OCI-LY1 (cell line): ENCODE data around the gene UST.

ENCODE experiments used
- H2AFZ ChIP-seq: fragments of 200-600 bp; sonication (generic), shearing (Covaris generic); 2 replicates; pipeline ENCODE4 v1.6.0; 2014; ENCODE audit warnings: antibody characterized with exemption, mild to moderate bottlenecking, low read length
- H3F3A ChIP-seq: fragments of 200-600 bp; sonication (generic), shearing (Covaris generic); 2 replicates; pipeline ENCODE4 v1.6.0; 2014; ENCODE audit warnings: mild to moderate bottlenecking, antibody characterized with exemption, low read length, moderate library complexity; ENCODE audit not compliant: insufficient read depth
- H3K27ac ChIP-seq: fragments of 200-600 bp; sonication (generic); 2 replicates; pipeline ENCODE4 v1.5.1; 2014; ENCODE audit warnings: low read length, mixed run types, mild to moderate bottlenecking, low read depth; ENCODE audit not compliant: poor library complexity, severe bottlenecking
- H3K27me3 ChIP-seq: fragments of 200-600 bp; sonication (generic); 2 replicates; pipeline ENCODE4 v1.6.0; 2014; ENCODE audit warnings: antibody characterized with exemption, mild to moderate bottlenecking, low read length, moderate library complexity; ENCODE audit not compliant: insufficient read depth
- H3K36me3 ChIP-seq: fragments of 200-600 bp; sonication (generic); 2 replicates; pipeline ENCODE4 v1.6.1; 2014; ENCODE audit warnings: mild to moderate bottlenecking, antibody characterized with exemption, low read length, moderate library complexity, mixed read lengths; ENCODE audit not compliant: insufficient read depth
- H3K4me1 ChIP-seq: fragments of 200-600 bp; sonication (generic); 2 replicates; pipeline ENCODE4 v1.5.1; 2014; ENCODE audit warnings: mild to moderate bottlenecking, low read length, moderate library complexity; ENCODE audit not compliant: insufficient read depth, severe bottlenecking
- H3K4me2 ChIP-seq: fragments of 200-600 bp; sonication (generic), shearing (Covaris generic); 2 replicates; pipeline ENCODE4 v1.6.1; 2014; ENCODE audit warnings: low read length
- H3K4me3 ChIP-seq: fragments of 200-600 bp; sonication (generic); 2 replicates; pipeline ENCODE4 v1.5.1; 2014; ENCODE audit warnings: low read length, low read depth, mild to moderate bottlenecking, mixed read lengths; ENCODE audit not compliant: poor library complexity, severe bottlenecking
- H3K79me2 ChIP-seq: fragments of 200-600 bp; shearing (Covaris generic); 2 replicates; pipeline ENCODE4 v1.6.1; 2016; ENCODE audit warnings: mixed run types, low read length, mixed read lengths; ENCODE audit not compliant: insufficient read depth
- H3K9ac ChIP-seq: fragments of 200-600 bp; sonication (generic), shearing (Covaris generic); 2 replicates; pipeline ENCODE4 v1.6.1; 2014; ENCODE audit warnings: mild to moderate bottlenecking, low read length, mixed read lengths
- H3K9me2 ChIP-seq: fragments of 200-600 bp; sonication (generic), shearing (Covaris generic); 2 replicates; pipeline ENCODE4 v1.6.1; 2014; ENCODE audit warnings: low read depth, mild to moderate bottlenecking, low read length, mixed read lengths
- H3K9me3 ChIP-seq: fragments of 200-600 bp; shearing (Covaris generic); 2 replicates; pipeline ENCODE4 v1.6.1; 2014; ENCODE audit warnings: low read length, mixed read lengths
- H4K20me1 ChIP-seq: fragments of 200-600 bp; sonication (generic), shearing (Covaris generic); 2 replicates; pipeline ENCODE4 v1.6.0; 2016; ENCODE audit warnings: mild to moderate bottlenecking, low read length; ENCODE audit not compliant: insufficient read depth
- CTCF ChIP-seq: fragments of 200-600 bp; sonication (generic), shearing (Covaris generic); IDR thresholded peaks from 2 replicates; pipeline ENCODE4 v1.5.1; 2017; ENCODE audit warnings: mild to moderate bottlenecking, antibody characterized with exemption, low read length, moderate library complexity, mixed read lengths
- EZH2 ChIP-seq: fragments of 200-600 bp; sonication (generic), shearing (Covaris generic); IDR thresholded peaks from 2 replicates; pipeline ENCODE4 v1.8.0; 2017; ENCODE audit warnings: borderline replicate concordance, mixed run types, mild to moderate bottlenecking, antibody characterized with exemption, low read length, moderate library complexity, mixed read lengths

The UST gene

GRCh38 chr6:148837941-148838340 lies 91.1 kb downstream of the UST start:
- TF ChIP-seq EZH2: no peak
- TF ChIP-seq CTCF: no peak
- Histone ChIP-seq H2AFZ (no peak overlapping the region), H3K79me2 (no peaks in the 10 kb centered on the region), H3K36me3 (no peaks in the 10 kb centered on the region), H3K9ac (no peak overlapping the region), H3K27ac (no peak overlapping the region), H4K20me1 (no peaks in the 10 kb centered on the region), H3K4me3 (no peak overlapping the region), H3K4me2 (no peak overlapping the region), H3K9me3 (no peaks in the 10 kb centered on the region), H3K9me2 (no peaks in the 10 kb centered on the region), H3F3A (no peaks in the 10 kb centered on the region), H3K27me3 (no peaks in the 10 kb centered on the region; the same call in 1 of the 2 replicates), H3K4me1 (no peaks in the 10 kb centered on the region)

GRCh38 chr6:148839044-148839443 lies 92.2 kb downstream of the UST start:
- no peaks in the 10 kb centered on the region for H4K20me1 ChIP-seq
- no peaks in the 10 kb centered on the region; the same call in 1 of the 2 replicates for H3K27me3 ChIP-seq
- H3K27ac ChIP-seq: no peak overlapping the region
- no peak overlapping the region for H3K4me2 ChIP-seq
- no peak overlapping the region for H3K4me3 ChIP-seq
- no peaks in the 10 kb centered on the region for H3K9me2 ChIP-seq
- no peaks in the 10 kb centered on the region for H3K4me1 ChIP-seq
- H3K9ac ChIP-seq: no peak overlapping the region
- no peak for TF ChIP-seq EZH2
- TF ChIP-seq CTCF: no peak
- no peaks in the 10 kb centered on the region for H3K79me2 ChIP-seq
- H2AFZ ChIP-seq: no peak overlapping the region
- H3F3A ChIP-seq: no peaks in the 10 kb centered on the region
- no peaks in the 10 kb centered on the region for H3K36me3 ChIP-seq
- no peaks in the 10 kb centered on the region for H3K9me3 ChIP-seq

- H3K79me2 ChIP-seq: no peaks in the 10 kb centered on the region
- TF ChIP-seq CTCF: no peak
- no peak for TF ChIP-seq EZH2
- H3K4me1 ChIP-seq: no peaks in the 10 kb centered on the region
- H3K9ac ChIP-seq: no peak overlapping the region
- H2AFZ ChIP-seq: no peak overlapping the region
- no peaks in the 10 kb centered on the region for H3K9me2 ChIP-seq
- H3K4me2 ChIP-seq: no peak overlapping the region
- no peaks in the 10 kb centered on the region for H4K20me1 ChIP-seq
- H3K27ac ChIP-seq: no peak overlapping the region
- H3K36me3 ChIP-seq: no peaks in the 10 kb centered on the region
- H3K4me3 ChIP-seq: no peak overlapping the region
- H3K27me3 ChIP-seq: no peaks in the 10 kb centered on the region; the same call in 1 of the 2 replicates
- H3K9me3 ChIP-seq: no peaks in the 10 kb centered on the region
- H3F3A ChIP-seq: no peaks in the 10 kb centered on the region
These were observed 93.4 kb downstream of the UST start for GRCh38 chr6:148840256-148840655.
